Type B pancreatic cell (in vitro differentiated cells): ENCODE measurements around the gene LRP1B. TPM values are rescaled to one million over a fixed set of nuclear protein-coding genes. Genes with fewer than 3 reads are reported as not detected.

Experiments
- DNase-seq: peaks from one replicate; pipeline ENCODE4 v3.0.0; 2021; ENCODE audit warnings: mixed read lengths; ENCODE audit not compliant: unreplicated experiment; ENCODE audit errors: extremely low spot score
- H3K27ac Mint-ChIP-seq: 2 replicates; pipeline ENCODE4 v1.8.0; 2021; ENCODE audit warnings: mild to moderate bottlenecking, mixed read lengths
- H3K27me3 Mint-ChIP-seq: 2 replicates; pipeline ENCODE4 v1.8.0; 2021; ENCODE audit warnings: mixed read lengths
- H3K36me3 Mint-ChIP-seq: 2 replicates; pipeline ENCODE4 v1.8.0; 2021; ENCODE audit warnings: mixed read lengths
- H3K4me1 Mint-ChIP-seq: one replicate; pipeline ENCODE4 v1.8.0; 2021; ENCODE audit warnings: mixed read lengths; ENCODE audit not compliant: unreplicated experiment
- H3K4me3 Mint-ChIP-seq: 2 replicates; pipeline ENCODE4 v1.8.0; 2021; ENCODE audit warnings: mild to moderate bottlenecking, mixed read lengths
- H3K9me3 Mint-ChIP-seq: 2 replicates; pipeline ENCODE4 v1.8.0; 2021; ENCODE audit warnings: mixed read lengths
- CTCF ChIP-seq: fragments of 200-600 bp; sonication (generic); conservative IDR thresholded peaks from 2 replicates; pipeline ENCODE4 v1.5.0; 2021; ENCODE audit warnings: antibody characterized with exemption, mild to moderate bottlenecking
- total RNA-seq: library from RNA; stranded (reverse); gene quantifications from 2 replicates; pipeline ENCODE4 v1.2.1, GENCODE V29; 2021; ENCODE audit warnings: low replicate concordance

The LRP1B gene
- total RNA-seq, 1 donor from 2014 or later, result 16.0 TPM

GRCh38 chr2:141555876-141556470 lies 574.8 kb downstream of the LRP1B start:
- no peak for TF ChIP-seq CTCF

GRCh38 chr2:141554810-141555209 lies 576.0 kb downstream of the LRP1B start:
- DNase-seq, result no peak
- H3K27ac Mint-ChIP-seq, result peak overlapping the region; percentile 21
- H3K4me1 Mint-ChIP-seq, result peaks cover 10% of the 10 kb centered on the region
- H3K27me3 Mint-ChIP-seq, result peaks cover 3% of the 10 kb centered on the region
- H3K36me3 Mint-ChIP-seq, result no peaks in the 10 kb centered on the region
- peak; percentile 67 for TF ChIP-seq CTCF
- H3K4me3 Mint-ChIP-seq, result no peak overlapping the region
- H3K9me3 Mint-ChIP-seq, result no peaks in the 10 kb centered on the region

More at GRCh38 chr2:141555876-141556470, 574.8 kb downstream of the LRP1B start:
- Mint-ChIP-seq H3K9me3 (no peaks in the 10 kb centered on the region), H3K27ac (no peak overlapping the region), H3K36me3 (no peaks in the 10 kb centered on the region), H3K4me3 (no peak overlapping the region), H3K4me1 (peaks cover 17% of the 10 kb centered on the region), H3K27me3 (peaks cover 3% of the 10 kb centered on the region)
- DNase-seq, result no peak

- DNase-seq, result no peak
- H3K27me3 Mint-ChIP-seq, result no peaks in the 10 kb centered on the region
- H3K4me3 Mint-ChIP-seq, result no peak overlapping the region
- peaks cover 20% of the 10 kb centered on the region for H3K4me1 Mint-ChIP-seq
- H3K36me3 Mint-ChIP-seq, result no peaks in the 10 kb centered on the region
- TF ChIP-seq CTCF, result no peak
- no peak overlapping the region for H3K27ac Mint-ChIP-seq
- H3K9me3 Mint-ChIP-seq, result peaks cover 6% of the 10 kb centered on the region
Measured at GRCh38 chr2:141534666-141535362, 596.0 kb downstream of the LRP1B start.

GRCh38 chr2:141529659-141530058 lies 601.2 kb downstream of the LRP1B start:
- Mint-ChIP-seq H3K4me3 (no peak overlapping the region), H3K27me3 (no peaks in the 10 kb centered on the region), H3K36me3 (no peaks in the 10 kb centered on the region), H3K27ac (no peak overlapping the region), H3K9me3 (peaks cover 6% of the 10 kb centered on the region), H3K4me1 (peaks cover 9% of the 10 kb centered on the region)
- TF ChIP-seq CTCF, result no peak
- DNase-seq, result no peak

- no peak overlapping the region for H3K4me3 Mint-ChIP-seq
- no peak for TF ChIP-seq CTCF
- peaks cover 4% of the 10 kb centered on the region for H3K4me1 Mint-ChIP-seq
- H3K36me3 Mint-ChIP-seq, result no peaks in the 10 kb centered on the region
- DNase-seq, result no peak
- H3K9me3 Mint-ChIP-seq, result peaks cover 6% of the 10 kb centered on the region
- H3K27ac Mint-ChIP-seq, result no peak overlapping the region
- no peaks in the 10 kb centered on the region for H3K27me3 Mint-ChIP-seq
Measured at GRCh38 chr2:141528990-141529389, 601.8 kb downstream of the LRP1B start.
